ENCODE data around the gene SLC35B2. TPM values are rescaled to one million over a fixed set of nuclear protein-coding genes. Genes with fewer than 3 reads are reported as not detected.

The SLC35B2 gene
- total RNA-seq, 1 donor: 94.1 TPM

GRCh38 chr6:44297063-44298038 lies 40.0 kb upstream of the SLC35B2 start:
- no peak for TF ChIP-seq CTCF (IDR thresholded peaks at IDR 0.05; ENCODE audit: extremely low read depth, low read depth, low read length)
- H3K4me3 ChIP-seq (ENCODE audit: insufficient read depth, low read length): peak overlapping the region; percentile 42
- H2AFZ ChIP-seq (ENCODE audit: low read length): no peak overlapping the region
- peaks cover 53% of the 10 kb centered on the region for H3K27me3 ChIP-seq (ENCODE audit: insufficient read depth, low read length)
- H3K27ac ChIP-seq (ENCODE audit: low read depth, low read length): no peak overlapping the region
- H3K9me3 ChIP-seq (ENCODE audit: low read depth, low read length): no peaks in the 10 kb centered on the region
- no peaks in the 10 kb centered on the region for H3K79me2 ChIP-seq (ENCODE audit: insufficient read depth, low read length)
- peaks cover 11% of the 10 kb centered on the region for H3K36me3 ChIP-seq (ENCODE audit: insufficient read depth, low read length)
- peak overlapping the region; percentile 39 for H3K4me2 ChIP-seq (ENCODE audit: insufficient read depth, low read length)
- H4K20me1 ChIP-seq (ENCODE audit: insufficient read depth, low read length): peaks cover 3% of the 10 kb centered on the region
- H3K4me1 ChIP-seq (ENCODE audit: insufficient read depth, low read length): no peaks in the 10 kb centered on the region
- DNase-seq (ENCODE audit: insufficient read length, low spot score, missing footprints): peak; percentile 87

- peaks cover 3% of the 10 kb centered on the region for H4K20me1 ChIP-seq (ENCODE audit: insufficient read depth, low read length)
- no peaks in the 10 kb centered on the region for H3K9me3 ChIP-seq (ENCODE audit: low read depth, low read length)
- no peaks in the 10 kb centered on the region for H3K79me2 ChIP-seq (ENCODE audit: insufficient read depth, low read length)
- H3K4me2 ChIP-seq (ENCODE audit: insufficient read depth, low read length): no peak overlapping the region
- DNase-seq (ENCODE audit: insufficient read length, low spot score, missing footprints): peak; percentile 77
- TF ChIP-seq CTCF (IDR thresholded peaks at IDR 0.05; ENCODE audit: extremely low read depth, low read depth, low read length): no peak
- no peak overlapping the region for H2AFZ ChIP-seq (ENCODE audit: low read length)
- peaks cover under 1% of the 10 kb centered on the region for H3K36me3 ChIP-seq (ENCODE audit: insufficient read depth, low read length)
- H3K27me3 ChIP-seq (ENCODE audit: insufficient read depth, low read length): peaks cover 76% of the 10 kb centered on the region
- H3K4me3 ChIP-seq (ENCODE audit: insufficient read depth, low read length): no peak overlapping the region
- no peaks in the 10 kb centered on the region for H3K4me1 ChIP-seq (ENCODE audit: insufficient read depth, low read length)
- no peak overlapping the region for H3K27ac ChIP-seq (ENCODE audit: low read depth, low read length)
These were observed 37.8 kb upstream of the SLC35B2 start for GRCh38 chr6:44294832-44295791.

GRCh38 chr6:44292661-44293365 lies 35.5 kb upstream of the SLC35B2 start:
- Histone ChIP-seq H3K4me1 (ENCODE audit: insufficient read depth, low read length) (no peaks in the 10 kb centered on the region), H3K4me3 (ENCODE audit: insufficient read depth, low read length) (no peak overlapping the region), H3K9me3 (ENCODE audit: low read depth, low read length) (no peaks in the 10 kb centered on the region), H4K20me1 (ENCODE audit: insufficient read depth, low read length) (peaks cover under 1% of the 10 kb centered on the region), H3K4me2 (ENCODE audit: insufficient read depth, low read length) (no peak overlapping the region), H3K27me3 (ENCODE audit: insufficient read depth, low read length) (peaks cover 73% of the 10 kb centered on the region), H3K27ac (ENCODE audit: low read depth, low read length) (no peak overlapping the region), H3K36me3 (ENCODE audit: insufficient read depth, low read length) (no peaks in the 10 kb centered on the region), H3K79me2 (ENCODE audit: insufficient read depth, low read length) (no peaks in the 10 kb centered on the region), H2AFZ (ENCODE audit: low read length) (no peak overlapping the region)
- no peak for DNase-seq (ENCODE audit: insufficient read length, low spot score, missing footprints)
- TF ChIP-seq CTCF (IDR thresholded peaks at IDR 0.05; ENCODE audit: extremely low read depth, low read depth, low read length): no peak

Measured in osteoblast (primary cell).